ENCODE results near the gene SLC35E3. TPM values are rescaled to one million over a fixed set of nuclear protein-coding genes. Genes with fewer than 3 reads are reported as not detected.

SLC35E3 gene
- total RNA-seq, 1 donor from 2014 or later: 4.7 TPM

DNA sequence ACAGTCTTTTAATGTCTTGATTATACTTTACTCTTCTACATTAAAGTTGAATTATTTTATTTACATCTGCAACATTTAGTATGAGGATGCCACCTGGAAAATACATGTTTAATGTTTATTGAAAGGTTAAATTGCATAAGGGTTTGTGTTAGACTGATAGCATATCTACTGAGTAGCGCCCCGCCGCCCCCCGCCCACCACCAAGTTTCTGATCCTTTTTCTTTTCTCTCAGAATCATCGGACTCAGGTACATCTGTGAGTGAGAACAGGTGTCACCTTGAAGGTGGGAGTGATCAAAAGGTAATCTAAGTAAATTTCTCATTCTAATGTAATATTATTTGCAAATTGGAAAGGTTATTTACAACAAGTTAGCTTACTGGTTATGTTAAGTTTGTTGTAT, 78.2 kb downstream of the SLC35E3 start:
- Histone ChIP-seq H3K9me3 (ENCODE audit: control insufficient read depth in 3 of 3, low read length in 3 of 3) (no peaks in the 10 kb centered on the region), H3K4me1 (ENCODE audit: control insufficient read depth in 3 of 3, insufficient read depth in 3 of 3, low read length in 3 of 3) (peaks cover 0 to 4% (median 0%) of the 10 kb centered on the region in 3 donors), H3K27me3 (ENCODE audit: control insufficient read depth in 3 of 3, insufficient read depth in 3 of 3, low read length in 3 of 3) (no peaks in the 10 kb centered on the region), H3K9ac (ENCODE audit: low read depth in 1 of 3, low read length in 3 of 3) (no peak overlapping the region), H3K4me3 (ENCODE audit: low read length in 3 of 3) (no peak overlapping the region), H3K27ac (ENCODE audit: low read depth, low read length) (no peak overlapping the region), H3K36me3 (ENCODE audit: control insufficient read depth in 3 of 3, insufficient read depth in 3 of 3, low read length in 3 of 3) (peaks cover 33 to 80% (median 61%) of the 10 kb centered on the region in 3 donors)

DNA sequence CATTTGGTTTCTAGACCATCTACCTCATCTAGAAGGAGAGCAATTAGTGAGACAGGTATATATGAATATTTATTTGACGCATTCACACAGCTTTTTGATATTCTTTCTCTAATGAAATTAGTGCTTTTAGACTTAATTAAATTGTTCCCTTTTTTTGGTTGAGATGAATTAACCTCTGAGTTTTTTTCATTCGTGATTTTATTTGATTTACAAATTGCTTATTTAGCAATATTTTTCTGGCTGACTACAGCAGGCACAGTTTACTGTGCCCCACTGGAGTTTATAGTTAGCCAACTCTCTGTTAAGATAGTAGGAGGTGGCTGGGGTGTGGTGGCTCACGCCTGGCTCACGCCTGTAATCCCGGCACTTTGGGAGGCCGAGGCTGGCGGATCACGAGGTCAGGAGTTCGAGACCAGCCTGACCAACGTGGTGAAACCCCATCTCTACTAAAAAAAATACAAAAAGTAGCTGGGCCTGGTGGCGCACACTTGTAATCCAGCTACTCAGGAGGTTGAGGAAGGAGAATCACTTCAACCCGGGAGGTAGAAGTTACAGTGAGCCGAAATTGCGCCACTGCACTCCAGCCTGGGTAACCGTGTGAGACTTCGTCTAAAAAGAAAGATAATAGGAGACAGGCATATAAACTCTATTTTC, 78.7 kb downstream of the SLC35E3 start:
- Histone ChIP-seq H3K4me3 (ENCODE audit: low read length in 3 of 3) (no peak overlapping the region), H3K27ac (ENCODE audit: low read depth, low read length) (no peak overlapping the region), H3K9me3 (ENCODE audit: control insufficient read depth in 3 of 3, low read length in 3 of 3) (no peaks in the 10 kb centered on the region), H3K9ac (ENCODE audit: low read depth in 1 of 3, low read length in 3 of 3) (no peak overlapping the region), H3K4me1 (ENCODE audit: control insufficient read depth in 3 of 3, insufficient read depth in 3 of 3, low read length in 3 of 3) (peaks cover 0 to 4% (median 0%) of the 10 kb centered on the region in 3 donors), H3K36me3 (ENCODE audit: control insufficient read depth in 3 of 3, insufficient read depth in 3 of 3, low read length in 3 of 3) (peaks cover 35 to 76% (median 64%) of the 10 kb centered on the region in 3 donors), H3K27me3 (ENCODE audit: control insufficient read depth in 3 of 3, insufficient read depth in 3 of 3, low read length in 3 of 3) (no peaks in the 10 kb centered on the region)

DNA sequence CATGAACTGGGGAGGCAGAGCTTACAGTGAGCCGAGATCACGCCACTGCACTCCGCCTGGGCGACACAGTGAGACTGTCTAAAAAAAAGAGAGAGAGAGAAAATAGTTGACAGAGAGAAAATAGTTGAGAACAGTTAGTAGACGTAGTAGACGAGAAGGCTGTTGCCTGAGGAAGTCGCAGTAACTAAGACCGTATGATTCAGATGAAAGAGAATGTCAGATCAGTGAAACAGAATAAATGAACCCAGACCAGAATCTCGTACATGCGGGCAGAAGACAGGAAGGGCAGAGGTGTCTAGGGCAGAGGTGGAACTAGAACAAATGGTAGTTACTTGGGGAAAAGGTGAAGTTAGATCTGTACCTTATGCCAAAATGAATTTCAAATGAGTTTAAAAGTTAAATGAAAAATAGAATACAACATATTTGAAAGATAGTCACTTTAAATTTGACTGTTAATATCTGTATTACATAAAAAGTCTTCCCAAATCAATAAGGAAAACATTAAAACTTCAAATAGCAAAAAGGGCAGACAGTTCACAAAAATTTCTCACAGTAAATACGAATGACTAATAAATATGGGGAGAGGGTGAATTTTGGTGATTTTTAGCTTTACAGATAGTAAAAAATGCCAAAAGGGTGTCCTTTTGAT, 79.7 kb downstream of the SLC35E3 start:
- no peaks in the 10 kb centered on the region for H3K9me3 ChIP-seq (ENCODE audit: control insufficient read depth in 3 of 3, low read length in 3 of 3)
- no peak overlapping the region for H3K9ac ChIP-seq (ENCODE audit: low read depth in 1 of 3, low read length in 3 of 3)
- H3K4me1 ChIP-seq (ENCODE audit: control insufficient read depth in 3 of 3, insufficient read depth in 3 of 3, low read length in 3 of 3): peaks cover 0 to 4% (median 0%) of the 10 kb centered on the region in 3 donors
- no peak overlapping the region for H3K27ac ChIP-seq (ENCODE audit: low read depth, low read length)
- no peak overlapping the region for H3K4me3 ChIP-seq (ENCODE audit: low read length in 3 of 3)
- no peaks in the 10 kb centered on the region for H3K27me3 ChIP-seq (ENCODE audit: control insufficient read depth in 3 of 3, insufficient read depth in 3 of 3, low read length in 3 of 3)
- peaks cover 32 to 78% (median 57%) of the 10 kb centered on the region in 3 donors for H3K36me3 ChIP-seq (ENCODE audit: control insufficient read depth in 3 of 3, insufficient read depth in 3 of 3, low read length in 3 of 3)

DNA sequence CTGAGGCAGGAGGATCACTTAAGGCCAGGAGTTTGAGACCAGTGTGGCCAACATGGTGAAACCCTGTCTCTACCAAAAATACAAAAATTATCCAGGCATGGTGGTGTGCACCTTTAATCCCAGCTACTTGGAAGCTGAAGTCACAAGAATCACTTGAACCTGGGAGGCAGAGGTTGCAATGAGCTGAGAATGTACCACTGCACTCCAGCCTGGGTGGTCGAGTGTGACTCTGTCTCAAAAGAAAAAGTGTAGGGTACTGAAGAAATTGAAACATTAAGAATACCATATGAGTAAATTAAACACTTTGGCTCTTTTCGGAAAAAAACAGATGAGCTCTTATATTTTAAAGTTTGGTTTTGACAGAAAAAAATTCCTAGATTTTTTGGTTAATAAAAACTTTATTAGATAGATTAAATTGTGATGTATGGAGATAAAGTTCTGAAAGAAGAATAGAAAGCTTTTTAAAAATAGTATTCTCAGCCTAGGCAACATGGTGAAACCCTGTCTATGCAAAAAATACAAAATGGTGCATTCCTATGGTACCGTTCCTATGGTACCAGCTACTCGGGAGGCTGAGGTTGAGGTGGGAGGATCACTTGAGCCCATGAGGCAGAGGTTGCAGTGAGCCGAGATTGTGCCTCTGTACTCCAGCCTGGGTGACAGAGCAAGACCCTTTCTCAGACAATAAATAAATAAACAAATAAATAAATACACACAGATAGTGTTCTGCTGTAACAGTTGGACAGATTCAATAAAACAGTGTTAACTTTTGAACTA, 82.1 kb downstream of the SLC35E3 start:
- no peaks in the 10 kb centered on the region for H3K9me3 ChIP-seq (ENCODE audit: control insufficient read depth in 3 of 3, low read length in 3 of 3)
- no peak overlapping the region for H3K9ac ChIP-seq (ENCODE audit: low read depth in 1 of 3, low read length in 3 of 3)
- H3K36me3 ChIP-seq (ENCODE audit: control insufficient read depth in 3 of 3, insufficient read depth in 3 of 3, low read length in 3 of 3): peaks cover 27 to 74% (median 58%) of the 10 kb centered on the region in 3 donors
- H3K27ac ChIP-seq (ENCODE audit: low read depth, low read length): no peak overlapping the region
- no peaks in the 10 kb centered on the region for H3K4me1 ChIP-seq (ENCODE audit: control insufficient read depth in 3 of 3, insufficient read depth in 3 of 3, low read length in 3 of 3)
- H3K4me3 ChIP-seq (ENCODE audit: low read length in 3 of 3): no peak overlapping the region
- H3K27me3 ChIP-seq (ENCODE audit: control insufficient read depth in 3 of 3, insufficient read depth in 3 of 3, low read length in 3 of 3): no peaks in the 10 kb centered on the region

DNA sequence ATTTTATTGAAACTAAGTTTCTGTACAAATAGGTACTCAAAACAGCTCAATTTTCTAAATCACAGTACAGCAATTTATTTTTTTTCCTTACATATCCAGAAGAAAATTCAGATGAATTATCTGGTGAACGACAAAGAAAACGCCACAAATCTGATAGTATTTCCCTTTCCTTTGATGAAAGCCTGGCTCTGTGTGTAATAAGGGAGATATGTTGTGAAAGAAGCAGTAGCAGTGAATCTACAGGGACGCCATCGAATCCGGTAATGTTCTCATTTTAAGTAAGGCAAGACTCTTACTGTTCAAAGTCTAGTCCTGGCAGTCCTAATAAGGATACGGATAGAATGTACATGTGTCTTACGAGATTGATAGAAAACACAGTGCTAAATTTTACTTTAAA, 82.7 kb downstream of the SLC35E3 start:
- peaks cover 28 to 74% (median 55%) of the 10 kb centered on the region in 3 donors for H3K36me3 ChIP-seq (ENCODE audit: control insufficient read depth in 3 of 3, insufficient read depth in 3 of 3, low read length in 3 of 3)
- H3K27ac ChIP-seq (ENCODE audit: low read depth, low read length): no peak overlapping the region
- no peaks in the 10 kb centered on the region for H3K9me3 ChIP-seq (ENCODE audit: control insufficient read depth in 3 of 3, low read length in 3 of 3)
- no peak overlapping the region for H3K9ac ChIP-seq (ENCODE audit: low read depth in 1 of 3, low read length in 3 of 3)
- H3K27me3 ChIP-seq (ENCODE audit: control insufficient read depth in 3 of 3, insufficient read depth in 3 of 3, low read length in 3 of 3): no peaks in the 10 kb centered on the region
- H3K4me3 ChIP-seq (ENCODE audit: low read length in 3 of 3): no peak overlapping the region
- no peaks in the 10 kb centered on the region for H3K4me1 ChIP-seq (ENCODE audit: control insufficient read depth in 3 of 3, insufficient read depth in 3 of 3, low read length in 3 of 3)

Other genes with a start within 250 kb of the SLC35E3 start
- gene RAP1B, start 135.3 kb upstream of the SLC35E3 start, total RNA-seq: 50.1 TPM
- gene NUP107, start 59.2 kb upstream of the SLC35E3 start, total RNA-seq: 42.8 TPM
- gene MDM2, start 62.0 kb downstream of the SLC35E3 start, total RNA-seq: 85.1 TPM
- 2.1 TPM for gene CPM, start 187.0 kb downstream of the SLC35E3 start, total RNA-seq